ENCODE data around the gene SENP5.
"Not testable (repeated sequence)": the region's sequence is repeated elsewhere in the genome, so short reads cannot be mapped to it uniquely, and the experiment has no call there.

The SENP5 gene

DNA sequence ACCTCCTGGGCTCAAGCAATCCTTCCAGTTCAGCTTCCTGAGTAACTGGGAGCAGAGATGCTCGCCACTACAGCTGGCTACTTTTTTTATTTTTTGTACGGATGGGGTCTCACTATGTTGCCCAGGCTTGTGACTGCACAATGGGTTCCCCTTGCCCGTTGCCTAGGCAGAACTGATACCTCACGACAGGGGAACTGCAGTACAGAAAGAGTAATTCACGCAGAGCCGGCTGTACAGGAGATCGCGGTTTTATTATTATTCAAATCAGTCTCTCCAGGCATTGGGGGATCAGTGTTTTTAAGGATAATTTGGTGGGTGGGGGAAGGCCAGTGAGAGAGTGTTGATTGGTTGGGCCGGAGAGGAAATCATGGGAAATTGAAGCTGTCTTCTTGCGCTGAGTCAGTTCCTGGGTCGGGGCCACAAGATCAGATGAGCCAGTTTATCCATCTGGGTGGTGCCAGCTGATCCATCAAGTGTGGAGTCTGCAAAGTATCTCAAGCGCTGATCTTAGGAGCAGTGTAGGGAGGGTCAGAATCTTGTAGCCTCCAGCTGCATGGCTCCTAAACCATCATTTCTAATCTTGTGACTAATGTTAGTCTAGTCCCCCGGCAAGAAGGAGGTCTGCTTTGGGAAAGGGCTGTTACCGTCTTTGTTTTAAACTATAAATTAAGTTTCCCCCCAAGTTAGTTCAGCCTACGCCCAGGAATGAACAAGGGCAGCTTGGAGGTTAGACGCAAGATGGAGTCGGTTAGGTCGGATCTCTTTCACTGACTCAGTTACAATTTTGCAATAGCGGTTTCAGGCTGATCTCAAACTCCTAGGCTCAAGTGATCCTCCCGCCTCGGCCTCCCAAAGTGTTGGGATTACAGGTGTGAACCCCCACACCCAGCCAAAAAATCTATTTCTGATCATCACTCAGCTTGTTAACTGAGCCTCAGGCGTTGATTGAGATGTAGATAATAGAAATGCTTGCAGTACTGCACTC lies 23.2 kb upstream of the SENP5 start:
- peaks cover 12% of the 10 kb centered on the region for H3K9me3 ChIP-seq (ENCODE audit: control insufficient read depth, low read length)
- WGBS, 2 experiments (ENCODE audit: insufficient coverage in 2 of 2): 88 to 95% methylated on average over 13 to 14 of the region's 22 CpGs
- not testable (repeated sequence) for H3K4me1 ChIP-seq (ENCODE audit: control insufficient read depth, insufficient read depth, low read length, poor library complexity, severe bottlenecking); H3K27ac ChIP-seq (ENCODE audit: low read depth, low read length, severe bottlenecking); H3K4me3 ChIP-seq (ENCODE audit: extremely low read depth, insufficient read depth, low read length, poor library complexity, severe bottlenecking); H3K36me3 ChIP-seq (ENCODE audit: control insufficient read depth, insufficient read depth, low read length)

GRCh38 chr3:196848375-196848774 lies 19.3 kb upstream of the SENP5 start:
- not testable (repeated sequence) for H3K4me3 ChIP-seq (ENCODE audit: extremely low read depth, insufficient read depth, low read length, poor library complexity, severe bottlenecking); H3K36me3 ChIP-seq (ENCODE audit: control insufficient read depth, insufficient read depth, low read length); H3K27ac ChIP-seq (ENCODE audit: low read depth, low read length, severe bottlenecking); H3K4me1 ChIP-seq (ENCODE audit: control insufficient read depth, insufficient read depth, low read length, poor library complexity, severe bottlenecking)
- H3K9me3 ChIP-seq (ENCODE audit: control insufficient read depth, low read length): peaks cover 23% of the 10 kb centered on the region
- WGBS, 2 experiments (ENCODE audit: insufficient coverage in 2 of 2): 86% methylated on average over 2 of the region's 4 CpGs; no CpG with 5 or more reads in 1 of the 2 experiments

DNA sequence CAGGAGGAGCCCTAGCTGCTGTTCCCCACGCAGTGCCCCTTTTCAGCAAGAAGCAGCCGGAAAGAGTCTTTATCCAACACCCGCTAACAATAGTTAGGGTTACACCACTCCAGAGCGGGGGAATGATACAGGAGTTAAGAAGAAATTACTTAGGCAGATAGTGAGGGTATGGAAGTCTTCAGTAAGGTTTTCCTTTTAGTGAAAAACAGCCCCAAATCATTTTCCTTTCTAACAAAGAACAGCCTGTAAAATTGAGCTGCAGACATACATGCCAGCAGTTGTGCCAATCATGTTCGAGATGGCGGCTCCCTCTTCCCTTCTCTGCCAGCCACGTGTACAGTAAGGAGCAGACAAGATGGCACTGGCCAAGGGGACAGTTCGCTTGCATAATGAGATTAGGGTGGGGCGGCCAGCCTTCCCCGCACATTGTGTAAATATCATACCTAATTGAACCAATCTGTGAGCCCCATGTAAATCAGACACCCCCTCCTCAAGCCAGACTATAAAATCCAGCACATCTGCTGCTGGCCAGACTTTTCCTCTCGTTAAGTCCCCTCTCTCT lies 18.5 kb upstream of the SENP5 start:
- Histone ChIP-seq H3K36me3 (ENCODE audit: control insufficient read depth, insufficient read depth, low read length) (no peaks in the 10 kb centered on the region), H3K9me3 (ENCODE audit: control insufficient read depth, low read length) (peaks cover 23% of the 10 kb centered on the region), H3K27ac (ENCODE audit: low read depth, low read length, severe bottlenecking) (no peak overlapping the region), H3K4me3 (ENCODE audit: extremely low read depth, insufficient read depth, low read length, poor library complexity, severe bottlenecking) (no peak overlapping the region), H3K4me1 (ENCODE audit: control insufficient read depth, insufficient read depth, low read length, poor library complexity, severe bottlenecking) (no peaks in the 10 kb centered on the region)
- 79 to 98% methylated on average over 6 to 7 of the region's 11 CpGs for WGBS, 2 experiments (ENCODE audit: insufficient coverage in 2 of 2)

DNA sequence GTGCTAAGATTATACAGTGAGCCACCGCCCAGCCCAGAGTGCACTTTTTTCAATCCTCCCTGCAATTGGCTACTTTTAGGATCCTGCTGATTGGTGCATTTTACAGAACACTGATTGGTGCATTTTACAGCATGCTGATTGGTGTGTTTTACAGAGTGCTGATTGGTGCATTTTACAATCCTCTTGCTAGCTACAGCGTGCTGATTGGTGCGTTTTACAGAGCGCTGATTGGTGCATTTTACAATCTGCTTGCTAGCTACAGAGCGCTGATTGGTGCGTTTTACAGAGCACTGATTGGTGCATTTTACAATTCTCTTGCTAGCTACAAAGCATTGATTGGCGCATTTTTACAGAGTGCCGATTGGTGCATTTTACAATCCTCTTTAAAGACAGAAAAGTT lies 4.7 kb upstream of the SENP5 start:
- H3K9me3 ChIP-seq (ENCODE audit: control insufficient read depth, low read length); H3K4me3 ChIP-seq (ENCODE audit: extremely low read depth, insufficient read depth, low read length, poor library complexity, severe bottlenecking); H3K36me3 ChIP-seq (ENCODE audit: control insufficient read depth, insufficient read depth, low read length); H3K4me1 ChIP-seq (ENCODE audit: control insufficient read depth, insufficient read depth, low read length, poor library complexity, severe bottlenecking); H3K27ac ChIP-seq (ENCODE audit: low read depth, low read length, severe bottlenecking): not testable (repeated sequence)
- WGBS, 2 experiments (ENCODE audit: insufficient coverage in 2 of 2): 93 to 95% methylated on average over 7 to 8 of the region's 8 CpGs

DNA sequence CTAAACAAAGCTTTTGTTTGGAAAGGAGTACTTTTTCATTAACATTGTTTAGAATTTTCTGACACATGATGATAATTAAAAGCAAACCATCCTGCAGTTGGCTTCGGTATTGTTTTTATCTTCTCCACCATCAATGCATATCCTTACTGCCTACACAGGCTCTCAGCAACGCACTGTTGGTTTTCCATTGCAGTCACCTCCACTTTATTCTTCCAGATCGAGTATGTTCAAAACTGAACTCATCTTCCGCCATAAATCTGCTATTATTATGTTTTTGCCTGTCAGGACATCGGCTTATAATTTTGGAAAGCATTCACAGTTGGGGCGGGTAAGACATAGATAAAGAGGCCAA lies 589 bp upstream of the SENP5 start:
- H3K4me1 ChIP-seq (ENCODE audit: control insufficient read depth, insufficient read depth, low read length, poor library complexity, severe bottlenecking): peaks cover 6% of the 10 kb centered on the region
- 64 to 74% methylated on average over 5 to 6 of the region's 6 CpGs for WGBS, 2 experiments (ENCODE audit: insufficient coverage in 2 of 2)
- peaks cover 20% of the 10 kb centered on the region for H3K36me3 ChIP-seq (ENCODE audit: control insufficient read depth, insufficient read depth, low read length)
- no peaks in the 10 kb centered on the region for H3K9me3 ChIP-seq (ENCODE audit: control insufficient read depth, low read length)
- peak overlapping the region; percentile 90 for H3K4me3 ChIP-seq (ENCODE audit: extremely low read depth, insufficient read depth, low read length, poor library complexity, severe bottlenecking)
- H3K27ac ChIP-seq (ENCODE audit: low read depth, low read length, severe bottlenecking): peak overlapping the region; percentile 89

DNA sequence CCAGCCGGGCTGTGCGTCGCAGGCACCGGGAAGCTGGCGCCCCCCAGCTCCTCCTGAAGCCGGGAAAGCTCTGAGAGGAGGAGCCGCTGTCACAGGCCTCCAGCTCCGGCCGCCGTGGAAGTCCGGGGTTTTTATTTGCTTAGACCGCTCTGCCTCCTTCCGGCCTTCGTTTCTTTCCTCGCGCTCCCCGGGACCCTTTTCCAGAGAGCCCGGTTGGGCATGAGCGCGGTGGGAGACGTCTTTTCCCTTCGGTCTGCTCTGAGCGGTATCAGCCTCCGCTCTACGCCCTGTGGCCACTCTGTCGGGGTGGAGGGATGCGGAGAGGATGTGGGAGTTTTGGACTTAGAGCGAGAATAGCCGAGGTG lies 559 bp downstream of the SENP5 start:
- WGBS, 2 experiments (ENCODE audit: insufficient coverage in 2 of 2): 0 to 1% methylated on average over 21 to 23 of the region's 29 CpGs
- Histone ChIP-seq H3K9me3 (ENCODE audit: control insufficient read depth, low read length) (no peaks in the 10 kb centered on the region), H3K4me3 (ENCODE audit: extremely low read depth, insufficient read depth, low read length, poor library complexity, severe bottlenecking) (peak overlapping the region; percentile 90), H3K27ac (ENCODE audit: low read depth, low read length, severe bottlenecking) (peak overlapping the region; percentile 89), H3K36me3 (ENCODE audit: control insufficient read depth, insufficient read depth, low read length) (peaks cover 27% of the 10 kb centered on the region), H3K4me1 (ENCODE audit: control insufficient read depth, insufficient read depth, low read length, poor library complexity, severe bottlenecking) (peaks cover 6% of the 10 kb centered on the region)

GRCh38 chr3:196872316-196872715 lies 4.6 kb downstream of the SENP5 start:
- 67 to 96% methylated on average over 1 to 2 of the region's 4 CpGs for WGBS, 2 experiments (ENCODE audit: insufficient coverage in 2 of 2)
- Histone ChIP-seq H3K9me3 (ENCODE audit: control insufficient read depth, low read length) (no peaks in the 10 kb centered on the region), H3K4me1 (ENCODE audit: control insufficient read depth, insufficient read depth, low read length, poor library complexity, severe bottlenecking) (peaks cover 6% of the 10 kb centered on the region)

DNA sequence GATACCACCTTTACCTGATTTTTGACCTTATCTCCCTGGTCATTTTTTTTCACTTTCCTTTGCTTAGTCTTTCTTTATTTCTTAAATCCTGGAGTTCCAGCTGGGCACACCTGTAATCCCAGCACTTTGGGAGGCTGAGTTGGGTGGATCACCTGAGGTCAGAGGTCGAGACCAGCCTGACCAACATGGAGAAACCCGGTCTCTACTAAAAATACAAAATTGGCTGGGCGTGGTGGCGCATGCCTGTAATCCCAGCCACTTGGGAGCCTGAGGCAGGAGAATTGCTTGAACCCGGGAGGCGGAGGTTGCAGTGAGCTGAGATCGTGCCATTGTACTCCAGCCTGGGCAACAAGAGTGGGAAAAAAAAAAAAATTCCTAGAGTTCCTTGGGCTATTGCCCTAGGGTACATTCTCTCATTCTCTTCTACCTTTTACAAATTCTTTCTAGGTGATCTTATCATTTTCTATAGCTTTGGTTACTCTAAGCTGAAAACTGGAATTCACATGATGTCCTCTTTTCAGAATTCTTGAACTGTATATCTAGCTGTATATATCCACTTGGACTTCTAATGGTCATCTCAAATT lies 6.9 kb downstream of the SENP5 start:
- H3K9me3 ChIP-seq (ENCODE audit: control insufficient read depth, low read length); H3K4me1 ChIP-seq (ENCODE audit: control insufficient read depth, insufficient read depth, low read length, poor library complexity, severe bottlenecking); H3K4me3 ChIP-seq (ENCODE audit: extremely low read depth, insufficient read depth, low read length, poor library complexity, severe bottlenecking): not testable (repeated sequence)
- Histone ChIP-seq H3K27ac (ENCODE audit: low read depth, low read length, severe bottlenecking) (peak overlapping the region; percentile 5), H3K36me3 (ENCODE audit: control insufficient read depth, insufficient read depth, low read length) (peaks cover 32% of the 10 kb centered on the region)
- 91 to 92% methylated on average over 4 to 6 of the region's 7 CpGs for WGBS, 2 experiments (ENCODE audit: insufficient coverage in 2 of 2)

More at GRCh38 chr3:196872316-196872715, 4.6 kb downstream of the SENP5 start:
- Histone ChIP-seq H3K36me3 (ENCODE audit: control insufficient read depth, insufficient read depth, low read length) (peaks cover 32% of the 10 kb centered on the region), H3K27ac (ENCODE audit: low read depth, low read length, severe bottlenecking) (no peak overlapping the region), H3K4me3 (ENCODE audit: extremely low read depth, insufficient read depth, low read length, poor library complexity, severe bottlenecking) (no peak overlapping the region)

DNA sequence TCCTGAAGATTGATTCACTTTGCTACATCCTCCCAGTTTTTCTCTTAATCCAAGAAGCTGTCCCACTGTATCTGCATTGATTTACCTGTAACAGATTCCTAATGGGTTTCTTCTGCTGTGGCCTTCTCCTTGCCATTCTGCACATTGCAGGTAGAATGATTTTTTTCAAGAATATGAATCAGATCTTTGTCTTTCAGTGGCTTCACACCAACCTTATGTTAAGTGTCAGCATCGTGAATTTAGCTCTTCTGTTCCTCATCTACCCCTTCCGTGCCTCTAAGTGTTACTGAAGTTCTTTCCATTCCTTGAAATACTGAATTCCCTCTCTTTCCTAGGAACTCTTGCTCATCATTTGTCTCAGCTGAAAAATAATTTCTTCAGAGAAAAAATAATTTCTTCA lies 7.5 kb downstream of the SENP5 start:
- WGBS, 2 experiments (ENCODE audit: insufficient coverage in 2 of 2): 94 to 95% methylated on average over 2 of the region's 2 CpGs
- Histone ChIP-seq H3K36me3 (ENCODE audit: control insufficient read depth, insufficient read depth, low read length) (peaks cover 30% of the 10 kb centered on the region), H3K9me3 (ENCODE audit: control insufficient read depth, low read length) (no peaks in the 10 kb centered on the region), H3K4me3 (ENCODE audit: extremely low read depth, insufficient read depth, low read length, poor library complexity, severe bottlenecking) (no peak overlapping the region), H3K27ac (ENCODE audit: low read depth, low read length, severe bottlenecking) (no peak overlapping the region), H3K4me1 (ENCODE audit: control insufficient read depth, insufficient read depth, low read length, poor library complexity, severe bottlenecking) (no peaks in the 10 kb centered on the region)

DNA sequence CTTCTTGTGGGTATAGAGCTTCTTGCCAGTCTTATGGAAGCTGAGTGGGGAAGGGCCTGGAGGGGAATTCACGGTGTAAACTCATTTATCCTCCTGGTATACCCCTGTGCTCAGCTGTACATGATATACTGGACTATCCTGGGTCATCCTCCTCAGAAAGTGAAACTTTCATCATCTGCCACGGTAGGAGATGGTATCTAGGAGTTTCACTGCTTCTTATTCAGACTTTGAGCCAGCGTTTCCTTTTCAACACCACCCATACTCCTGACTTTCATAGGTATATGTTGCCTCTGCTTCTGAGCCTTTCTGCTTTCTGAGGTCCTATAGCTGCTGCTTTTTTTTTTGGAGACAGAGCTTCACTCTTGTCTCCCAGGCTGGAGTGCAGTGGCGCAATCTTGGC lies 15.6 kb downstream of the SENP5 start:
- Histone ChIP-seq H3K27ac (ENCODE audit: low read depth, low read length, severe bottlenecking) (no peak overlapping the region), H3K9me3 (ENCODE audit: control insufficient read depth, low read length) (no peaks in the 10 kb centered on the region), H3K4me3 (ENCODE audit: extremely low read depth, insufficient read depth, low read length, poor library complexity, severe bottlenecking) (no peak overlapping the region), H3K36me3 (ENCODE audit: control insufficient read depth, insufficient read depth, low read length) (peaks cover 45% of the 10 kb centered on the region), H3K4me1 (ENCODE audit: control insufficient read depth, insufficient read depth, low read length, poor library complexity, severe bottlenecking) (peaks cover 6% of the 10 kb centered on the region)
- WGBS, 2 experiments (ENCODE audit: insufficient coverage in 2 of 2): 87 to 94% methylated on average over 2 to 3 of the region's 4 CpGs

- no peak overlapping the region for H3K4me3 ChIP-seq (ENCODE audit: extremely low read depth, insufficient read depth, low read length, poor library complexity, severe bottlenecking)
- peaks cover 55% of the 10 kb centered on the region for H3K36me3 ChIP-seq (ENCODE audit: control insufficient read depth, insufficient read depth, low read length)
- 78 to 100% methylated on average over 1 to 3 of the region's 4 CpGs for WGBS, 2 experiments (ENCODE audit: insufficient coverage in 2 of 2)
- H3K9me3 ChIP-seq (ENCODE audit: control insufficient read depth, low read length): no peaks in the 10 kb centered on the region
- H3K4me1 ChIP-seq (ENCODE audit: control insufficient read depth, insufficient read depth, low read length, poor library complexity, severe bottlenecking): peaks cover 6% of the 10 kb centered on the region
- no peak overlapping the region for H3K27ac ChIP-seq (ENCODE audit: low read depth, low read length, severe bottlenecking)
Measured at GRCh38 chr3:196886144-196886543, 18.4 kb downstream of the SENP5 start.

All from mesodermal cell (in vitro differentiated cells).